ENCODE results near the gene PSMC6.

DNA sequence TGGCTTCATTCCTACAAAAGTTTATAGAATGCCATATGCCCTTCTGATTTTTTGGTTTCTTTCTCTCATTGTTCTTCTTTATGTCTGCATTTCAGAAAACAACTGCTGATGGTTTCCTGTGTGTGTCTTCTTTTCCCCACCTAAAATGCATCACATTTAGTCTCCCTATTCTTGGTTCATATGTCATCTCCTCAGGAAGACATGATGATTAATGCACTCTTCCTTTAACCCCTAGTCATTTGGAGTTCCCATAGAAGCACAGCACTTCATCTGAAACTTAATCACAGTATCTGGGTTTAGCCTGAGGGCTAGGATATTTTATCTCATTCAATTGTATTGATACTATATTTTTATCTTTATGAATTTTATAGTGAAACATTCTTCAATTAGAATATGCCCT, 62.9 kb downstream of the PSMC6 start:
- TF ChIP-seq, protein P1, sequence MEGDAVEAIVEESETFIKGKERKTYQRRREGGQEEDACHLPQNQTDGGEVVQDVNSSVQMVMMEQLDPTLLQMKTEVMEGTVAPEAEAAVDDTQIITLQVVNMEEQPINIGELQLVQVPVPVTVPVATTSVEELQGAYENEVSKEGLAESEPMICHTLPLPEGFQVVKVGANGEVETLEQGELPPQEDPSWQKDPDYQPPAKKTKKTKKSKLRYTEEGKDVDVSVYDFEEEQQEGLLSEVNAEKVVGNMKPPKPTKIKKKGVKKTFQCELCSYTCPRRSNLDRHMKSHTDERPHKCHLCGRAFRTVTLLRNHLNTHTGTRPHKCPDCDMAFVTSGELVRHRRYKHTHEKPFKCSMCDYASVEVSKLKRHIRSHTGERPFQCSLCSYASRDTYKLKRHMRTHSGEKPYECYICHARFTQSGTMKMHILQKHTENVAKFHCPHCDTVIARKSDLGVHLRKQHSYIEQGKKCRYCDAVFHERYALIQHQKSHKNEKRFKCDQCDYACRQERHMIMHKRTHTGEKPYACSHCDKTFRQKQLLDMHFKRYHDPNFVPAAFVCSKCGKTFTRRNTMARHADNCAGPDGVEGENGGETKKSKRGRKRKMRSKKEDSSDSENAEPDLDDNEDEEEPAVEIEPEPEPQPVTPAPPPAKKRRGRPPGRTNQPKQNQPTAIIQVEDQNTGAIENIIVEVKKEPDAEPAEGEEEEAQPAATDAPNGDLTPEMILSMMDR (conservative IDR thresholded peaks at IDR 0.05; ENCODE audit: low read length), result no peak
- no peak for TF ChIP-seq EZH2phosphoT487 (IDR thresholded peaks at IDR 0.05; ENCODE audit: borderline replicate concordance, low read depth, low read length)
